IMR-90 (cell line): ENCODE results near the gene EIF1AD. TPM values are rescaled to one million over a fixed set of nuclear protein-coding genes. Genes with fewer than 3 reads are reported as not detected.

Source experiments
- ATAC-seq: fragments of 200-7000 bp; cut with Tn5 transposase; 2 replicates; pipeline ENCODE4 v1.9.1; 2020; ENCODE audit warnings: low read depth, mild to moderate bottlenecking, moderate library complexity
- BruUV-seq: library from RNA; stranded (reverse); fragments of 400-500 nt; replicated peaks from 2 replicates; lab custom pipeline; 2021; lab: Mats Ljungman, UMichigan
- CTCF ChIA-PET: fragments of 300-600 bp; formaldehyde crosslinking; extraction: SDS; loops from one replicate; lab custom pipeline; 2021; ENCODE audit warnings: antibody characterized with exemption; lab: Yijun Ruan, JAX
- POLR2A ChIA-PET: fragments of 300-600 bp; sonication (Branson Sonifier 250); formaldehyde crosslinking; loops from one replicate; lab custom pipeline; 2022; ENCODE audit warnings: antibody characterized with exemption; ENCODE audit not compliant: unreplicated experiment; lab: Charles Lee
- DNase-seq: peaks from one replicate; pipeline ENCODE4 v3.0.0; 2013
- H2AFZ ChIP-seq: replicated peaks from 2 replicates; pipeline ENCODE3; 2013; ENCODE audit warnings: low read length, mild to moderate bottlenecking; ENCODE audit not compliant: poor library complexity
- H2AK5ac ChIP-seq: 2 replicates; pipeline ENCODE4 v1.6.1; 2013; ENCODE audit warnings: low read depth, low read length, inconsistent platforms
- H2AK9ac ChIP-seq: replicated peaks from 2 replicates; pipeline ENCODE3; 2013; ENCODE audit warnings: mild to moderate bottlenecking, low read depth, low read length, moderate library complexity; ENCODE audit not compliant: poor library complexity
- H2BK120ac ChIP-seq: 2 replicates; pipeline ENCODE4 v1.6.1; 2013; ENCODE audit warnings: low read depth, low read length, inconsistent platforms
- H2BK15ac ChIP-seq: 3 replicates; pipeline ENCODE4 v1.6.1; 2013; ENCODE audit warnings: low read depth, low read length, inconsistent platforms
- H2BK20ac ChIP-seq: 2 replicates; pipeline ENCODE4 v1.6.1; 2013; ENCODE audit warnings: low read depth, mild to moderate bottlenecking, inconsistent platforms, low read length, moderate library complexity
- H2BK5ac ChIP-seq: 2 replicates; pipeline ENCODE4 v1.6.1; 2013; ENCODE audit warnings: mild to moderate bottlenecking, low read depth, low read length, inconsistent platforms; ENCODE audit not compliant: poor library complexity, severe bottlenecking
- H3K14ac ChIP-seq: replicated peaks from 2 replicates; pipeline ENCODE4 v1.6.1; 2013; ENCODE audit warnings: low read depth, low read length, inconsistent platforms
- H3K18ac ChIP-seq: 2 replicates; pipeline ENCODE4 v1.6.1; 2013; ENCODE audit warnings: low read depth, low read length, control low read depth
- H3K23ac ChIP-seq: 2 replicates; pipeline ENCODE4 v1.6.1; 2013; ENCODE audit warnings: low read depth, low read length, inconsistent platforms
- H3K27ac ChIP-seq: 2 replicates; pipeline ENCODE4 v1.5.1; 2013; ENCODE audit warnings: mild to moderate bottlenecking, control low read depth, low read length; ENCODE audit not compliant: insufficient read depth
- H3K27me3 ChIP-seq: 2 replicates; pipeline ENCODE4 v1.6.1; 2013; ENCODE audit warnings: low read length; ENCODE audit not compliant: control insufficient read depth, insufficient read depth
- H3K36me3 ChIP-seq: 2 replicates; pipeline ENCODE4 v1.6.1; 2013; ENCODE audit warnings: low read length, mixed read lengths; ENCODE audit not compliant: control insufficient read depth, insufficient read depth
- H3K4ac ChIP-seq: 2 replicates; pipeline ENCODE4 v1.6.1; 2013; ENCODE audit warnings: low read depth, low read length, inconsistent platforms
- H3K4me1 ChIP-seq: 2 replicates; pipeline ENCODE4 v1.6.1; 2013; ENCODE audit warnings: low read length, mixed read lengths; ENCODE audit not compliant: control insufficient read depth, insufficient read depth
- H3K4me2 ChIP-seq: 2 replicates; pipeline ENCODE4 v1.6.1; 2013; ENCODE audit warnings: low read depth, mild to moderate bottlenecking, control low read depth, low read length, moderate library complexity
- H3K4me3 ChIP-seq: 2 replicates; pipeline ENCODE4 v1.5.1; 2013; ENCODE audit warnings: low read depth, mild to moderate bottlenecking, control low read depth, low read length, moderate library complexity; ENCODE audit not compliant: insufficient read depth
- H3K56ac ChIP-seq: 2 replicates; pipeline ENCODE4 v1.6.1; 2013; ENCODE audit warnings: low read length, inconsistent platforms; ENCODE audit not compliant: insufficient read depth; ENCODE audit errors: extremely low read depth
- H3K79me1 ChIP-seq, 2 experiments: 2 replicates each; pipeline ENCODE4 v1.6.1; 2013; ENCODE audit warnings: low read length in 2 of 2, inconsistent platforms in 1 of 2, low read depth in 1 of 2
- H3K9ac ChIP-seq: 2 replicates; pipeline ENCODE4 v1.6.1; 2013; ENCODE audit warnings: low read depth, low read length, control low read depth
- H3K9me1 ChIP-seq: 2 replicates; pipeline ENCODE4 v1.6.1; 2013; ENCODE audit warnings: low read length, inconsistent platforms; ENCODE audit not compliant: insufficient read depth
- H3K9me3 ChIP-seq: 2 replicates; pipeline ENCODE4 v1.6.1; 2013; ENCODE audit warnings: low read length; ENCODE audit not compliant: control insufficient read depth, insufficient read depth
- H4K20me1 ChIP-seq: 2 replicates; pipeline ENCODE4 v1.6.1; 2013; ENCODE audit warnings: low read length, inconsistent platforms; ENCODE audit not compliant: insufficient read depth
- H4K5ac ChIP-seq: 2 replicates; pipeline ENCODE4 v1.6.1; 2013; ENCODE audit warnings: mild to moderate bottlenecking, low read depth, low read length, control low read depth
- H4K8ac ChIP-seq, 2 experiments: 2 replicates each; pipeline ENCODE4 v1.6.1; 2013; ENCODE audit warnings: low read depth in 2 of 2, low read length in 2 of 2, control low read depth in 1 of 2, inconsistent platforms in 1 of 2
- H4K91ac ChIP-seq: 2 replicates; pipeline ENCODE4 v1.6.1; 2013; ENCODE audit warnings: low read depth, low read length, inconsistent platforms; ENCODE audit not compliant: insufficient read depth
- BHLHE40 ChIP-seq: fragments of 150-350 bp; IDR thresholded peaks from 2 replicates; pipeline ENCODE4 v1.6.1; 2016; ENCODE audit warnings: mild to moderate bottlenecking, low read depth, low read length
- FOS ChIP-seq: fragments of 150-350 bp; IDR thresholded peaks from 2 replicates; pipeline ENCODE4 v1.6.1; 2016; ENCODE audit warnings: low read depth, low read length
- MAFK ChIP-seq: IDR thresholded peaks from 2 replicates; pipeline ENCODE4 v1.6.1; 2012; ENCODE audit warnings: low read depth, low read length, improper control_type of control experiment
- MXI1 ChIP-seq: IDR thresholded peaks from 2 replicates; pipeline ENCODE4 v1.6.1; 2012; ENCODE audit warnings: low read depth, mild to moderate bottlenecking, low read length, moderate library complexity, borderline replicate concordance
- RAD21 ChIP-seq: IDR thresholded peaks from 2 replicates; pipeline ENCODE4 v1.6.1; 2012; ENCODE audit warnings: low read length, improper control_type of control experiment
- RFX5 ChIP-seq: IDR thresholded peaks from 2 replicates; pipeline ENCODE4 v1.8.0; 2012; ENCODE audit warnings: low read depth, mild to moderate bottlenecking, low read length, moderate library complexity
- USF2 ChIP-seq: fragments of 150-350 bp; IDR thresholded peaks from 2 replicates; pipeline ENCODE4 v1.6.1; 2017; ENCODE audit warnings: mild to moderate bottlenecking, antibody characterized with exemption, low read length, low read depth
- WGBS, 2 experiments: methylation state at CpG; one replicate each; pipeline versions ENCODE4 v1.1.5 to v1.1.7; 2013; ENCODE audit warnings: missing lambda C conversion rate in 2 of 2; ENCODE audit not compliant: insufficient read length in 1 of 2; ENCODE audit errors: extremely low coverage in 2 of 2; 5-methylcytosine and 5-hydroxymethylcytosine counted together
- dilution Hi-C: fragments of 300-500 bp; cut with HindIII; formaldehyde crosslinking; loops from one replicate; pipeline ENCODE4 v1.14.3; 2018; ENCODE audit warnings: low sequenced_read_pairs; ENCODE audit not compliant: unreplicated experiment
- in situ Hi-C: fragments of 300-500 bp; cut with MboI; formaldehyde crosslinking; loops from 3 replicates; pipeline ENCODE4 v1.14.3; 2019; ENCODE audit warnings: low sequenced_read_pairs, inconsistent platforms, mixed read lengths
- intact Hi-C: fragments of 100-400 bp; cut with micrococcal nuclease; formaldehyde crosslinking; loops from 2 replicates; pipeline ENCODE4 v1.10.0; 2022
- polyA plus RNA-seq, 3 experiments: library from polyadenylated mRNA; depleted of rRNA; stranded (reverse); fragments of >200 nt; gene quantifications; 2 replicates each; pipeline ENCODE4 v1.2.3, GENCODE V29; 2012; ENCODE audit warnings: low replicate concordance in 1 of 3
- total RNA-seq: library from RNA; depleted of rRNA; stranded (reverse); fragments of >200 nt; gene quantifications from 2 replicates; pipeline ENCODE4 v1.2.3, GENCODE V29; 2012

Gene EIF1AD
- total and polyA plus RNA-seq, 2 of the 4 experiments (the other 2 are of a cell fraction): 32.5 to 62.6 TPM

GRCh38 chr11:65947133-65947532 is 54.8 kb downstream of the EIF1AD start:
- H4K8ac ChIP-seq: no peak overlapping the region
- TF ChIP-seq MAFK: no peak
- TF ChIP-seq RAD21: no peak
- TF ChIP-seq MXI1: no peak
- TF ChIP-seq USF2: no peak
- TF ChIP-seq RFX5: no peak
- no peak for TF ChIP-seq BHLHE40
- TF ChIP-seq FOS: no peak
- H3K4me3 ChIP-seq: no peak overlapping the region
- H3K36me3 ChIP-seq: no peaks in the 10 kb centered on the region
- H2BK15ac ChIP-seq: no peak overlapping the region
- no peak overlapping the region for H2AK5ac ChIP-seq
- no peak for DNase-seq
- no peak overlapping the region for H3K23ac ChIP-seq
- no peak overlapping the region for H3K18ac ChIP-seq
- dilution Hi-C loops (no loop called here), in situ Hi-C loops (no loop called here), intact Hi-C loops (no loop called here)
- ChIA-PET POLR2A (no interaction called here), CTCF (interaction anchor here (1.1 kb wide), 1 partner anchor 59 kb away, joined by 3 read pairs; the partner anchor contains the start of gene FIBP)
- no peak overlapping the region for H2BK120ac ChIP-seq
- H2BK5ac ChIP-seq: no peak overlapping the region
- H2BK20ac ChIP-seq: no peak overlapping the region
- ATAC-seq: no peak
- H4K91ac ChIP-seq: no peak overlapping the region
- H4K20me1 ChIP-seq: no peaks in the 10 kb centered on the region
- WGBS, 2 experiments: 61% methylated on average over 5 of the region's 13 CpGs; no CpG with 5 or more reads in 1 of the 2 experiments
- H3K4ac ChIP-seq: no peak overlapping the region
- H3K4me2 ChIP-seq: no peak overlapping the region
- H3K9ac ChIP-seq: no peak overlapping the region
- H4K5ac ChIP-seq: no peak overlapping the region
- no peak overlapping the region for H3K27ac ChIP-seq
- peaks cover 3% of the 10 kb centered on the region; the same call in 1 of the 2 replicates for H3K27me3 ChIP-seq
- H3K14ac ChIP-seq: no peak overlapping the region
- peaks cover 4% of the 10 kb centered on the region for H3K9me1 ChIP-seq
- H3K4me1 ChIP-seq: no peaks in the 10 kb centered on the region
- H3K56ac ChIP-seq: no peak overlapping the region
- peak overlapping the region; percentile 14 for H2AFZ ChIP-seq
- BruUV-seq: no TSS peak
- H3K79me1 ChIP-seq: peaks cover 0 to 5% of the 10 kb centered on the region in 2 experiments; a peak in 1 of 4 replicates
- no peak overlapping the region for H2AK9ac ChIP-seq
- no peaks in the 10 kb centered on the region for H3K9me3 ChIP-seq
